ENCODE data around the gene EVI2B.
"Not testable (repeated sequence)": the region's sequence is repeated elsewhere in the genome, so short reads cannot be mapped to it uniquely, and the experiment has no call there.

Gene EVI2B, protein sequence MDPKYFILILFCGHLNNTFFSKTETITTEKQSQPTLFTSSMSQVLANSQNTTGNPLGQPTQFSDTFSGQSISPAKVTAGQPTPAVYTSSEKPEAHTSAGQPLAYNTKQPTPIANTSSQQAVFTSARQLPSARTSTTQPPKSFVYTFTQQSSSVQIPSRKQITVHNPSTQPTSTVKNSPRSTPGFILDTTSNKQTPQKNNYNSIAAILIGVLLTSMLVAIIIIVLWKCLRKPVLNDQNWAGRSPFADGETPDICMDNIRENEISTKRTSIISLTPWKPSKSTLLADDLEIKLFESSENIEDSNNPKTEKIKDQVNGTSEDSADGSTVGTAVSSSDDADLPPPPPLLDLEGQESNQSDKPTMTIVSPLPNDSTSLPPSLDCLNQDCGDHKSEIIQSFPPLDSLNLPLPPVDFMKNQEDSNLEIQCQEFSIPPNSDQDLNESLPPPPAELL

DNA sequence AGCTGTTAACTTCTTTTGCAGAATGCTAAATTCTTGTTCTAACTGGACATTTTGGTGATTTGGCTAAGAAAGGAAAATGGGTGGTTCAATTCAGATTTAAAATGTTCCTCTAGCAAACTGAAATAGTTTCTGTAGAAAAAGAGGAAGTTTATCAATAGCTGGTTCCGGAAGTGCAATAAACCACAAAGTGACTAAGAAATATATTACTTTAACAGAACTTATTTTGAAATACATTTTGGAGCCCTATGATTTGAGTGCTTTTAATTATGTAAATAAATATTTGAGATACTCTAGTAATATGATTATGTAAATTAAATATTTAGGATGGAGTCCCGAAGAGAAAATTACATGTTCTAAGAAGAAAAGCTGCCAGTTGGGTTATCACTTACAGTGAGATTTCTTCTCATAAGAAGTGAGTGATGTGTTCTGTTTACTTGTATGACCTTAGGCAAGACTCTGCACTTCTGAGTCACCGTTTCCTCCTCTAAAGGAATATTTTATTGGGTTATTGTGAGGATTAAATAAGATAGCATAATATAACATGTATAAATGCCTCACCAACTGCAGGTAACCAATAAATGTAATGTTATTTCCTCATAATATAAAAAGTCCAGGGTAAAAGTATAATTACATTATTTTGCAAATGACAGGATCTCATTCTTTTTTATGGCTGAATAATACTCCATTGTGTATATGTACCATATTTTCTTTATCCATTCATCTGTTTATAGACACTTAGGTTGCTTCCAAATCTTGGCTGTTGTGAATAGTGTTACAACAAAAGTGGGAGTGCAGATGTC is at the start of gene EVI2B:
Gene EVI2B, minus strand, starts transcription at position 73 of the 800 bp plus-strand sequence. CDS start 8,445 bp downstream, outside the sequence.
- peak within 1 kb of the TSS; percentile 94 for H3K4me3 ChIP-seq (ENCODE audit: low read length)
- no peak for TF ChIP-seq ZNF274 (IDR thresholded peaks at IDR 0.05; ENCODE audit: low read depth, low read length)

GRCh38 chr17:31357839-31358394 is 44.1 kb upstream of the EVI2B start:
- H3K4me3 ChIP-seq (ENCODE audit: low read length) = no peak overlapping the region
- no peak for TF ChIP-seq ZNF274 (IDR thresholded peaks at IDR 0.05; ENCODE audit: low read depth, low read length)

- no peak overlapping the region for H3K4me3 ChIP-seq (ENCODE audit: low read length)
- TF ChIP-seq ZNF274 (IDR thresholded peaks at IDR 0.05; ENCODE audit: low read depth, low read length) = no peak
Observed at GRCh38 chr17:31357091-31357490, 43.2 kb upstream of the EVI2B start.

- TF ChIP-seq ZNF274 (IDR thresholded peaks at IDR 0.05; ENCODE audit: low read depth, low read length) = no peak
- no peak overlapping the region for H3K4me3 ChIP-seq (ENCODE audit: low read length)
Observed at GRCh38 chr17:31355935-31356334, 42.1 kb upstream of the EVI2B start.

DNA sequence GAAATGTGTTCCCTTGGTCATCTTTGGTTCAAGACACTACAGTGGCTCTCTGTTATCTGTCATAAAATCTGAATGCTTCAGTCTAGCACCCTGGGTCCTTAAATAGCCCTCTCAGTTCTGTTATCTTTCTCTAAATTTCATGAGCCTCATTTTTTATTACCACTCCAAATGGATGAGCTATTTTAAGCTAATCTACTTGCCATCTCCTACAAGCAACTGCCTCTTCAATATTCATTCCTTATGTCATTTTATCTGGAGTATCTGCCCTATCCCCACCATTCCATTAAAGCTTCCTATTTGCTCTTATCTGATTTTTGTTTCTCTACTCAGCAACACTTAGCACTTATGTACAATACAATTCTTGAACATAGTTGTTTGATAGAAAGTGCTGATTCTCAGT is 35.6 kb upstream of the EVI2B start:
- H3K4me3 ChIP-seq (ENCODE audit: low read length) = no peak overlapping the region
- no peak for TF ChIP-seq ZNF274 (IDR thresholded peaks at IDR 0.05; ENCODE audit: low read depth, low read length)

- H3K4me3 ChIP-seq (ENCODE audit: low read length) = not testable (repeated sequence)
Observed at GRCh38 chr17:31345191-31345747, 31.4 kb upstream of the EVI2B start.

GRCh38 chr17:31339906-31340661 is 26.2 kb upstream of the EVI2B start:
- no peak for TF ChIP-seq ZNF274 (IDR thresholded peaks at IDR 0.05; ENCODE audit: low read depth, low read length)
- no peak overlapping the region for H3K4me3 ChIP-seq (ENCODE audit: low read length)

GRCh38 chr17:31329221-31329620 is 15.4 kb upstream of the EVI2B start:
- TF ChIP-seq ZNF274 (IDR thresholded peaks at IDR 0.05; ENCODE audit: low read depth, low read length) = no peak
- H3K4me3 ChIP-seq (ENCODE audit: low read length) = no peak overlapping the region

DNA sequence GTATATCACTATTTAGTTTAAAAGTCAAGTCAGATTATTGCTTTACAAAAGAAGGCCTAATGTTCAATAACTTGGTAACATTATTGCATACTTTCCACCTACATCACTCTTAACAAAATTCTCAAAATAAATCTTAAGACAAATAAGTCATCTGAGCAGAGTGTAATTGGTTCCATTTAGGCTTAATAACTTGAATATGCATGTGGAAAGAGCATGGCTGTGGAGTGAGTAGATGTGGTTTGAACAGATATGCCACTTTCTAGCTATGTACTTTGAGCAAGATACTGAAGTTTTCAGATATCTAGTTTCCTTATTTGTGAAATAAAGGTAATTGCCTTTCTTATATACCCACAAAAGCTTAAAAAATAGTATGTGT is 14.3 kb upstream of the EVI2B start:
- no peak for TF ChIP-seq ZNF274 (IDR thresholded peaks at IDR 0.05; ENCODE audit: low read depth, low read length)
- no peak overlapping the region for H3K4me3 ChIP-seq (ENCODE audit: low read length)

DNA sequence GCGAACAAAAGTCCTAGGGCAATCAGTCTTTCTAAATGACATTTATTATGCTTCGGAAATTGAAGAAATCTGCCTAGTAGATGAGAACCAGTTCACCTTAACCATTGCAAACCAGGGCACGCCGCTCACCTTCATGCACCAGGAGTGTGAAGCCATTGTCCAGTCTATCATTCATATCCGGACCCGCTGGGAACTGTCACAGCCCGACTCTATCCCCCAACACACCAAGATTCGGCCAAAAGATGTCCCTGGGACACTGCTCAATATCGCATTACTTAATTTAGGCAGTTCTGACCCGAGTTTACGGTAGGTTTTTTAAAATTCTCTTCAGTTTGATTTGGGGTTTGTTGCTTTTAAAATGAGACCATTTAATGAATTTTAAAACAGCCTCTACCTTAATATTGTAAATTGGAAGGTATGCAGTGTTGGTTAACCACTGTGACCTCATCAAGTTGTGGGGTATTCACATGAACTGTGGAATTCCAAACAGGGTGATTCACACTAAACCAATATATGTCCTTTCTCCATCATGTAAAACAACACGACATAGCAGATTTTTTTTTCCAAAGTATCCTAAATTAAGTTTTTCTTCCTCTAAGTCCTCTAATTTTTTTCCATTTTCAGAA is 13.8 kb upstream of the EVI2B start:
- no peak for TF ChIP-seq ZNF274 (IDR thresholded peaks at IDR 0.05; ENCODE audit: low read depth, low read length)
- H3K4me3 ChIP-seq (ENCODE audit: low read length) = no peak overlapping the region

DNA sequence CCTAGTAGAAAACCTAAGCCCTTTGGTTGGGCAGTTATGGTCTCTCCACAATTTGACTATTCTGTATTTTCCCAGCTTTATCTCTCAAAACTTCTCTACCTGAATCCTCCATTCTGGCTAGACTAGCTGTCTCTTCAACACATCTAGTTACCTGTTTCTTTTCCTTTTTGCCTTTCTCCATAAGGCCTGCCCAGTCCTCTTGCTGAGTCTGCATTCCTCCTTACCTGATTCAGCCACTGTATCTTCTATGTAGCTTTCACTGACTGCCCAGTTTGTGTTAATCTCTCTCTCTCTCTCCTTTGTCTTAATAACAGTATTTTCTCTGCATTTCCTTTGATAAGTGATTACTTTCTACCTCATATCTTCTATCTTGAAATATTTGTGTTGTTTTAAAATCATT is 9.7 kb upstream of the EVI2B start:
- H3K4me3 ChIP-seq (ENCODE audit: low read length) = no peak overlapping the region
- TF ChIP-seq ZNF274 (IDR thresholded peaks at IDR 0.05; ENCODE audit: low read depth, low read length) = no peak

GRCh38 chr17:31321966-31322365 is 8.1 kb upstream of the EVI2B start:
- TF ChIP-seq ZNF274 (IDR thresholded peaks at IDR 0.05; ENCODE audit: low read depth, low read length) = no peak
- no peak overlapping the region for H3K4me3 ChIP-seq (ENCODE audit: low read length)

GRCh38 chr17:31321481-31321880 is 7.6 kb upstream of the EVI2B start, which contains the start of gene EVI2A:
EVI2A (minus strand) TSS chr17:31321622; CDS start chr17:31319013, 2,609 bp downstream.
- no peak for TF ChIP-seq ZNF274 (IDR thresholded peaks at IDR 0.05; ENCODE audit: low read depth, low read length)
- H3K4me3 ChIP-seq (ENCODE audit: low read length) = peak within 1 kb of the TSS; percentile 54

All from GM08714 (cell line).